ENCODE data around the gene ATP6V0E2.

ATP6V0E2 gene

DNA sequence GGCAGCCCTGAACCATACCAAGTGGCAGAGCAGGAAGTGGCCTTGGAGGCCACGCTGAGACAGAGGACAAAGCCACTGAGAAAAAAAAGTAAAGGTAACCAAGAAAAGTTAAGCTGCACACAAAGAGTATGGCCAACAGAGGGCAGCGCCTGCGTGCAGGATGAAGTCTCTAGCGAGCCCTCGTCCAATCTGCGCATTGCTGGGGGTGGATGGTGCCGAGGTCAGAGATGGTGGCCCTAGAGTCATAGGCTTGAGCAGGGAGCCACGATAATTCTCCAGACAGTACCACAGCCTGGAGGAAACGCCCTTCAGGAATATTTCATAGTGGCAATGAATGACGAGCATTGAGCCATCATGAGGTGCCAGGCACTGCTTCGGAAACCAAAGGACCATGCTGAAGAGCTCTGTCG is 9.7 kb downstream of the ATP6V0E2 start:
- TF ChIP-seq, protein P1, sequence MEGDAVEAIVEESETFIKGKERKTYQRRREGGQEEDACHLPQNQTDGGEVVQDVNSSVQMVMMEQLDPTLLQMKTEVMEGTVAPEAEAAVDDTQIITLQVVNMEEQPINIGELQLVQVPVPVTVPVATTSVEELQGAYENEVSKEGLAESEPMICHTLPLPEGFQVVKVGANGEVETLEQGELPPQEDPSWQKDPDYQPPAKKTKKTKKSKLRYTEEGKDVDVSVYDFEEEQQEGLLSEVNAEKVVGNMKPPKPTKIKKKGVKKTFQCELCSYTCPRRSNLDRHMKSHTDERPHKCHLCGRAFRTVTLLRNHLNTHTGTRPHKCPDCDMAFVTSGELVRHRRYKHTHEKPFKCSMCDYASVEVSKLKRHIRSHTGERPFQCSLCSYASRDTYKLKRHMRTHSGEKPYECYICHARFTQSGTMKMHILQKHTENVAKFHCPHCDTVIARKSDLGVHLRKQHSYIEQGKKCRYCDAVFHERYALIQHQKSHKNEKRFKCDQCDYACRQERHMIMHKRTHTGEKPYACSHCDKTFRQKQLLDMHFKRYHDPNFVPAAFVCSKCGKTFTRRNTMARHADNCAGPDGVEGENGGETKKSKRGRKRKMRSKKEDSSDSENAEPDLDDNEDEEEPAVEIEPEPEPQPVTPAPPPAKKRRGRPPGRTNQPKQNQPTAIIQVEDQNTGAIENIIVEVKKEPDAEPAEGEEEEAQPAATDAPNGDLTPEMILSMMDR (IDR thresholded peaks at IDR 0.05; ENCODE audit: poor library complexity, severe bottlenecking), result peak; percentile 56
- no peaks in the 10 kb centered on the region for H3K27me3 ChIP-seq (ENCODE audit: insufficient read depth, poor library complexity, severe bottlenecking)
- DNase-seq (ENCODE audit: low spot score) (no peak), ATAC-seq (ENCODE audit: low read depth) (peak; percentile 44; the same call in 1 of the 3 replicates)
- H3K27ac ChIP-seq (ENCODE audit: poor library complexity, severe bottlenecking), result no peak overlapping the region
- no peak overlapping the region for H3K4me3 ChIP-seq (ENCODE audit: severe bottlenecking)
- no peaks in the 10 kb centered on the region for H3K9me3 ChIP-seq (ENCODE audit: severe bottlenecking)
- H3K4me1 ChIP-seq (ENCODE audit: insufficient read depth, poor library complexity, severe bottlenecking), result no peaks in the 10 kb centered on the region
- H3K36me3 ChIP-seq (ENCODE audit: low read depth), result no peaks in the 10 kb centered on the region

- ATAC-seq (ENCODE audit: low read depth) (no peak), DNase-seq (ENCODE audit: low spot score) (no peak)
- no peaks in the 10 kb centered on the region for H3K27me3 ChIP-seq (ENCODE audit: insufficient read depth, poor library complexity, severe bottlenecking)
- TF ChIP-seq, protein P1 (IDR thresholded peaks at IDR 0.05; ENCODE audit: poor library complexity, severe bottlenecking), result no peak
- no peak overlapping the region for H3K27ac ChIP-seq (ENCODE audit: poor library complexity, severe bottlenecking)
- H3K9me3 ChIP-seq (ENCODE audit: severe bottlenecking), result no peaks in the 10 kb centered on the region
- H3K36me3 ChIP-seq (ENCODE audit: low read depth), result no peaks in the 10 kb centered on the region
- no peak overlapping the region for H3K4me3 ChIP-seq (ENCODE audit: severe bottlenecking)
- no peaks in the 10 kb centered on the region for H3K4me1 ChIP-seq (ENCODE audit: insufficient read depth, poor library complexity, severe bottlenecking)
Measured at GRCh38 chr7:149884016-149884415, 10.2 kb downstream of the ATP6V0E2 start.

DNA sequence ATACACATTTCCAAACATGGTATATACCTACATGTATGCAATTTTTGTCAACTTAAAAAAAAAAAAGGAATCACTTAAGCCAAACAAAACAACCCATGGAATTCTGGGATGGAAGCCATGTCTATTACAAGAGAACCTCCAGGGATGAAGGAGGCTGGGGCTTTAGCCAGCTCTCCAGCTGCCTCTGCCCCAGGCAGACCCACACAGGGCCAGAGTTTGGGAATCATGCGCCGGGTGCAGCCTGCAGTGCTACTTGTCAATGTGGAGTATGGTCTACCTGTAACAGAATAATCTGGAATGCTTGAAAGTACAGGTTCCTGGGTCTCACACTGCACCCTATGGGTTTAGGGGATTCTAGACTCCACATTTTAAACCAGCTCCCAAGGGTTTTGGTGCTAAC is 10.8 kb downstream of the ATP6V0E2 start:
- Histone ChIP-seq H3K4me1 (ENCODE audit: insufficient read depth, poor library complexity, severe bottlenecking) (no peaks in the 10 kb centered on the region), H3K9me3 (ENCODE audit: severe bottlenecking) (no peaks in the 10 kb centered on the region), H3K36me3 (ENCODE audit: low read depth) (no peaks in the 10 kb centered on the region), H3K4me3 (ENCODE audit: severe bottlenecking) (no peak overlapping the region), H3K27ac (ENCODE audit: poor library complexity, severe bottlenecking) (no peak overlapping the region), H3K27me3 (ENCODE audit: insufficient read depth, poor library complexity, severe bottlenecking) (no peaks in the 10 kb centered on the region)
- ATAC-seq (ENCODE audit: low read depth) (no peak), DNase-seq (ENCODE audit: low spot score) (no peak)
- TF ChIP-seq, protein P1 (IDR thresholded peaks at IDR 0.05; ENCODE audit: poor library complexity, severe bottlenecking), result no peak

GRCh38 chr7:149885191-149886017 is 11.6 kb downstream of the ATP6V0E2 start:
- no peaks in the 10 kb centered on the region for H3K36me3 ChIP-seq (ENCODE audit: low read depth)
- no peak overlapping the region for H3K4me3 ChIP-seq (ENCODE audit: severe bottlenecking)
- no peak overlapping the region for H3K27ac ChIP-seq (ENCODE audit: poor library complexity, severe bottlenecking)
- no peaks in the 10 kb centered on the region for H3K9me3 ChIP-seq (ENCODE audit: severe bottlenecking)
- TF ChIP-seq, protein P1 (IDR thresholded peaks at IDR 0.05; ENCODE audit: poor library complexity, severe bottlenecking), result no peak
- ATAC-seq (ENCODE audit: low read depth) (no peak), DNase-seq (ENCODE audit: low spot score) (no peak)
- H3K27me3 ChIP-seq (ENCODE audit: insufficient read depth, poor library complexity, severe bottlenecking), result no peaks in the 10 kb centered on the region
- H3K4me1 ChIP-seq (ENCODE audit: insufficient read depth, poor library complexity, severe bottlenecking), result no peaks in the 10 kb centered on the region

GRCh38 chr7:149886018-149886415 is 12.2 kb downstream of the ATP6V0E2 start:
- H3K9me3 ChIP-seq (ENCODE audit: severe bottlenecking), result no peaks in the 10 kb centered on the region
- H3K27ac ChIP-seq (ENCODE audit: poor library complexity, severe bottlenecking), result no peak overlapping the region
- no peak overlapping the region for H3K4me3 ChIP-seq (ENCODE audit: severe bottlenecking)
- TF ChIP-seq, protein P1 (IDR thresholded peaks at IDR 0.05; ENCODE audit: poor library complexity, severe bottlenecking), result no peak
- H3K36me3 ChIP-seq (ENCODE audit: low read depth), result no peaks in the 10 kb centered on the region
- DNase-seq (ENCODE audit: low spot score), result no peak
- no peaks in the 10 kb centered on the region for H3K27me3 ChIP-seq (ENCODE audit: insufficient read depth, poor library complexity, severe bottlenecking)
- ATAC-seq (ENCODE audit: low read depth), result no peak
- no peaks in the 10 kb centered on the region for H3K4me1 ChIP-seq (ENCODE audit: insufficient read depth, poor library complexity, severe bottlenecking)

All from RWPE2 (cell line).